CD4-positive, alpha-beta T cell treated with Interleukin-15 for 4 hours (primary cell): ENCODE measurements around the gene SCGB3A2.

Experiments used
- DNase-seq: peaks from one replicate; pipeline ENCODE4 v3.0.0-alpha.2; 2020; ENCODE audit warnings: low spot score

SCGB3A2 gene

GRCh38 chr5:147904110-147904509 lies 25.6 kb downstream of the SCGB3A2 start:
- no peak for DNase-seq

- no peak for DNase-seq
Observed at GRCh38 chr5:147906326-147907095, 28.0 kb downstream of the SCGB3A2 start, which contains the start of gene C5orf46. TSS of gene C5orf46 (minus strand) at chr5:147906538. CDS start at chr5:147906501, 37 bp downstream.

- DNase-seq: no peak
Observed at GRCh38 chr5:147911427-147911826, 32.9 kb downstream of the SCGB3A2 start.

GRCh38 chr5:147912011-147912410 lies 33.5 kb downstream of the SCGB3A2 start:
- DNase-seq: no peak

- no peak for DNase-seq
Observed at GRCh38 chr5:147913786-147914185, 35.3 kb downstream of the SCGB3A2 start.

GRCh38 chr5:147918101-147918685 lies 39.7 kb downstream of the SCGB3A2 start:
- no peak for DNase-seq

- DNase-seq: no peak
Observed at GRCh38 chr5:147918899-147919298, 40.4 kb downstream of the SCGB3A2 start.

- DNase-seq: no peak
Observed at GRCh38 chr5:147920420-147921030, 42.0 kb downstream of the SCGB3A2 start.

GRCh38 chr5:147921136-147921535 lies 42.6 kb downstream of the SCGB3A2 start:
- no peak for DNase-seq

- DNase-seq: no peak
Observed at GRCh38 chr5:147925020-147925419, 46.5 kb downstream of the SCGB3A2 start.

- no peak for DNase-seq
Observed at GRCh38 chr5:147927901-147928300, 49.4 kb downstream of the SCGB3A2 start.

- no peak for DNase-seq
Observed at GRCh38 chr5:147930769-147931168, 52.3 kb downstream of the SCGB3A2 start.
